ENCODE results near the gene RALB. TPM values are rescaled to one million over a fixed set of nuclear protein-coding genes. Genes with fewer than 3 reads are reported as not detected.

The RALB gene
- total and polyA plus RNA-seq, 2 experiments from 2014 or later, result 15.2 to 17.4 TPM

GRCh38 chr2:120342446-120342845 lies 89.8 kb downstream of the RALB start:
- no peak overlapping the region for H3K4me3 Mint-ChIP-seq
- Histone ChIP-seq H3K4me3 (no peak overlapping the region), H3K27me3 (ENCODE audit: insufficient read depth) (peaks cover 63% of the 10 kb centered on the region), H3K27ac (ENCODE audit: low read depth) (no peak overlapping the region), H3K79me2 (replicated peaks; ENCODE audit: insufficient read depth) (no peaks in the 10 kb centered on the region), H3K36me3 (ENCODE audit: insufficient read depth) (no peaks in the 10 kb centered on the region), H3K9me2 (ENCODE audit: insufficient read depth) (no peaks in the 10 kb centered on the region), H4K20me1 (replicated peaks; ENCODE audit: insufficient read depth) (0 out of 2 replicates have a peak, but pooled peaks cover 3% of the 10 kb centered on the region), H2AFZ (no peak overlapping the region), H3K4me2 (no peak overlapping the region), H3F3A (replicated peaks; ENCODE audit: low read depth) (peaks cover 5% of the 10 kb centered on the region; the same call in 1 of the 2 replicates), H3K4me1 (ENCODE audit: insufficient read depth) (peaks cover 6% of the 10 kb centered on the region; the same call in 1 of the 2 replicates)
- H3K9me3 Mint-ChIP-seq, result no peaks in the 10 kb centered on the region; the same call in 2 of the 3 replicates
- no peak for ATAC-seq
- TF ChIP-seq CTCF (conservative IDR thresholded peaks at IDR 0.05; ENCODE audit: low read depth in 2 of 2) (peak in 1 of 2 experiments; percentile 39; a peak in 2 of 4 replicates), ETS1 (IDR thresholded peaks at IDR 0.05) (no peak)
- no peak overlapping the region for H3K27ac Mint-ChIP-seq
- H3K36me3 Mint-ChIP-seq (ENCODE audit: low read depth), result no peaks in the 10 kb centered on the region
- no peak for DNase-seq (ENCODE audit: low spot score)
- peaks cover 55% of the 10 kb centered on the region for H3K27me3 Mint-ChIP-seq (ENCODE audit: insufficient read depth, low read depth, poor library complexity)
- peaks cover 15% of the 10 kb centered on the region; the same call in 2 of the 3 replicates for H3K4me1 Mint-ChIP-seq

- Mint-ChIP-seq H3K4me3 (no peak overlapping the region), H3K27ac (no peak overlapping the region), H3K4me1 (peaks cover 21% of the 10 kb centered on the region), H3K9me3 (no peaks in the 10 kb centered on the region; the same call in 2 of the 3 replicates), H3K27me3 (ENCODE audit: insufficient read depth, low read depth, poor library complexity) (peaks cover 61% of the 10 kb centered on the region), H3K36me3 (ENCODE audit: low read depth) (no peaks in the 10 kb centered on the region)
- Histone ChIP-seq H3F3A (replicated peaks; ENCODE audit: low read depth) (peaks cover 8% of the 10 kb centered on the region; the same call in 1 of the 2 replicates), H3K79me2 (replicated peaks; ENCODE audit: insufficient read depth) (no peaks in the 10 kb centered on the region), H3K27ac (ENCODE audit: low read depth) (no peak overlapping the region), H3K27me3 (ENCODE audit: insufficient read depth) (peaks cover 69% of the 10 kb centered on the region), H3K4me2 (peak overlapping the region; percentile 76), H3K9me2 (ENCODE audit: insufficient read depth) (no peaks in the 10 kb centered on the region), H4K20me1 (replicated peaks; ENCODE audit: insufficient read depth) (0 out of 2 replicates have a peak, but pooled peaks cover 4% of the 10 kb centered on the region), H3K36me3 (ENCODE audit: insufficient read depth) (no peaks in the 10 kb centered on the region), H3K4me3 (no peak overlapping the region), H3K4me1 (ENCODE audit: insufficient read depth) (peaks cover 12% of the 10 kb centered on the region), H2AFZ (no peak overlapping the region)
- ATAC-seq (no peak), DNase-seq (ENCODE audit: low spot score) (no peak)
- TF ChIP-seq NANOG (IDR thresholded peaks at IDR 0.05; ENCODE audit: borderline replicate concordance), result no peak
- no peak for TF ChIP-seq CTCF (conservative IDR thresholded peaks at IDR 0.05; ENCODE audit: low read depth in 2 of 2)
- TF ChIP-seq POLR2AphosphoS5 (IDR thresholded peaks at IDR 0.05; ENCODE audit: low read depth), result no peak
- TF ChIP-seq ZNF331 (CRISPR knock-in tag; IDR thresholded peaks at IDR 0.05; ENCODE audit: low read depth), result no peak
- no peak for TF ChIP-seq EZH2 (IDR thresholded peaks at IDR 0.05; ENCODE audit: low read depth, unreplicated experiment)
- TF ChIP-seq ZNF462 (CRISPR knock-in tag; IDR thresholded peaks at IDR 0.05), result no peak
- TF ChIP-seq JUNB (IDR thresholded peaks at IDR 0.05; ENCODE audit: unreplicated experiment), result no peak
Measured at GRCh38 chr2:120343100-120343432, 90.4 kb downstream of the RALB start.

All from GM23338 (cell line).